Stimulated activated naive CD8-positive, alpha-beta T cell treated with anti-CD3 and anti-CD28 coated beads, Interleukin-15, amount 100 ng/mL, for 72 hours (primary cell): ENCODE measurements around the gene PEG3.
A peak's percentile ranks its signal among the peaks of the same experiment; 100 is the strongest.
"Not testable (repeated sequence)": the region's sequence is repeated elsewhere in the genome, so short reads cannot be mapped to it uniquely, and the experiment has no call there.

Experiments
- ATAC-seq: fragments of 150-1000 bp; cut with Tn5 transposase; 2 replicates; pipeline ENCODE4 v1.10.0; 2021; ENCODE audit warnings: mild to moderate bottlenecking, moderate library complexity
- DNase-seq, 2 donors: peaks; one replicate each; pipeline ENCODE4 v3.0.0; 2021 to 2022
- H3K27ac Mint-ChIP-seq, 2 donors: one replicate each; pipeline ENCODE4 v1.8.0; 2022; ENCODE audit warnings: mild to moderate bottlenecking in 2 of 2, mixed read lengths in 2 of 2, moderate library complexity in 2 of 2
- H3K27me3 Mint-ChIP-seq: one replicate; pipeline ENCODE4 v1.8.0; 2022; ENCODE audit warnings: mixed read lengths
- H3K4me1 Mint-ChIP-seq: one replicate; pipeline ENCODE4 v1.8.0; 2022; ENCODE audit warnings: mild to moderate bottlenecking, mixed read lengths
- H3K4me3 Mint-ChIP-seq, 2 donors: one replicate each; pipeline ENCODE4 v1.8.0; 2022; ENCODE audit warnings: mild to moderate bottlenecking in 2 of 2, mixed read lengths in 2 of 2, moderate library complexity in 1 of 2
- H3K9me3 Mint-ChIP-seq, 2 donors: one replicate each; pipeline ENCODE4 v1.8.0; 2022; ENCODE audit warnings: mixed read lengths in 2 of 2

The PEG3 gene

DNA sequence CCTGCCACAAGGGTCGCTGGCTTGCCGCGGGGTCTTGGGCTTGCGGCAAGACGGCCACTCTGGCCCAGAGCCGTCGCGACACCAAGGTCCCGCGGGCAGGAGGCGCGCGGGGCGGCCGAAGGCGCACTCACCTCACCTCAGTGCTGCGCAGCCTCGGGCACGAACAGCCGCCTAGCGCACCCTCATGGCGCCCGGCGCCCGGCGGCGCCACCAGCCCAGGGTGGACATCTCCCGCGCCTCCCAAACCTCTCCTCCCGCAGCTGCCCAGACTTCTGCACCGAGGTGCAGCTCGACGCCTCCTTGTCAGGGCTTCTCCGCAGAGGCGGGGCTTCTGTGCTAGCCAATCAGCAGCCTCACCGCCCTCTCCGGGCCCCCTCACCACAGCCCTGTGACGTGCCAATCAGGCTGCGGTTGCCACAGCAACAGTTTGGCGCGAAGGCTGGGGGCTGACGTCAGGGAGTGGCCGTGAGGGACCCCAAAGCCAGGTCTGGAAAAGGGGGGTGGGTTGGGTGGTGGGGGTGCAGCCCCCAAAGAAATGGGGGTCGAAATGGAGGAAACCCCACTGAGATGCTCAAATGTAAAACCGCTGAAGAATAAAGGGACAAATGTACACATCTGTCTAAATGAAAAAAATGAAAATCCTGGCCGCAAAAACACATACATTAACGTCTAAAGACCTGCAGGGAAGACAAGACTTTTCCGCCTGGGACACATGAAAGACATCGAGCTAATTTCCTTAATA lies at the start of gene PEG3, which contains the start of gene ZIM2:
TSS of gene PEG3 (minus strand) at position 276 of the 742 bp plus-strand sequence. CDS start 16,071 bp downstream, outside the sequence.
TSS of gene ZIM2 (minus strand) at position 276 of the 742 bp plus-strand sequence. CDS start 16,449 bp downstream, outside the sequence.
- Mint-ChIP-seq H3K4me3 (peak within 1 kb of the TSS; percentile 12 to 39), H3K4me1 (peaks cover 9% of the 10 kb centered on the region), H3K27me3 (peaks cover 20% of the 10 kb centered on the region), H3K27ac (no peak within 1 kb of the TSS), H3K9me3 (peaks cover 20 to 38% of the 10 kb centered on the region in 2 donors)
- ATAC-seq (no peak), DNase-seq (no peak)

- H3K9me3 Mint-ChIP-seq, result peaks cover 29 to 51% of the 10 kb centered on the region in 2 donors
- no peaks in the 10 kb centered on the region for H3K27me3 Mint-ChIP-seq
- no peak overlapping the region for H3K27ac Mint-ChIP-seq
- no peak overlapping the region for H3K4me3 Mint-ChIP-seq
- DNase-seq (no peak), ATAC-seq (no peak)
- no peaks in the 10 kb centered on the region for H3K4me1 Mint-ChIP-seq
Observed at GRCh38 chr19:56885173-56885985, 44.9 kb upstream of the PEG3 start.

- Mint-ChIP-seq H3K9me3 (peaks cover 31 to 55% of the 10 kb centered on the region in 2 donors), H3K27me3 (no peaks in the 10 kb centered on the region), H3K4me3 (no peak overlapping the region), H3K27ac (no peak overlapping the region), H3K4me1 (no peaks in the 10 kb centered on the region)
- DNase-seq (no peak), ATAC-seq (no peak)
Observed at GRCh38 chr19:56884441-56884840, 43.9 kb upstream of the PEG3 start.

DNA sequence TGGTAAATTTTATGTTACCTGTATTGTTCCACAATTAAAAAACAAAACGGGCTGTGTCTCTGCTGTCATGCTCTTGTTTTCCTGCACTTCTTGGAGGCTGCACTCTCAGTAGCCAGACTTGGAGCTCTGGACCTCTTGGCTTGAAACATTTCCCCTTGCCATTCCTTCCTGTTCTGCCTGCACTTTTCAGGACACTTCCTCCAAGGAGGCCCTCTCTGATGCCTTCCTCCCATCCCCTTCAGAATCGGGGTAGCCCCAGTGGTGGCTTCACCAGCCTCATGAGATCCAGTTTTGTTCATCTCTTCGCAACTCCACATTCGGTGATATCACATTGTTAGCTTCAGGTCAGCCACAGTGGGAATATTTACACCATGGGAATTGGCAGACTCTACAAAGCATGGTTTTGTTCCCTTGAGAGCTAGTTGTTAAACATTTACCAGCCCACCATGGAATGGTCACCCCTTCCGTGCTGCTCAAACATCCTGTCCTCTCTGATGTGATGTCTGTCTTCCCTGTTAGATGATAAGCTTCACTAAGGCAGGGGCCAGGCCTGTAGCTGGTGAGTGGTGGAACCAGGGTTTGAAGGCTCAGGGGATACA lies 40.2 kb upstream of the PEG3 start:
- Mint-ChIP-seq H3K4me3 (no peak overlapping the region), H3K27me3 (no peaks in the 10 kb centered on the region), H3K27ac (no peak overlapping the region), H3K9me3 (peaks cover 22 to 46% of the 10 kb centered on the region in 2 donors), H3K4me1 (no peaks in the 10 kb centered on the region)
- no peak for DNase-seq
- no peak for ATAC-seq

DNA sequence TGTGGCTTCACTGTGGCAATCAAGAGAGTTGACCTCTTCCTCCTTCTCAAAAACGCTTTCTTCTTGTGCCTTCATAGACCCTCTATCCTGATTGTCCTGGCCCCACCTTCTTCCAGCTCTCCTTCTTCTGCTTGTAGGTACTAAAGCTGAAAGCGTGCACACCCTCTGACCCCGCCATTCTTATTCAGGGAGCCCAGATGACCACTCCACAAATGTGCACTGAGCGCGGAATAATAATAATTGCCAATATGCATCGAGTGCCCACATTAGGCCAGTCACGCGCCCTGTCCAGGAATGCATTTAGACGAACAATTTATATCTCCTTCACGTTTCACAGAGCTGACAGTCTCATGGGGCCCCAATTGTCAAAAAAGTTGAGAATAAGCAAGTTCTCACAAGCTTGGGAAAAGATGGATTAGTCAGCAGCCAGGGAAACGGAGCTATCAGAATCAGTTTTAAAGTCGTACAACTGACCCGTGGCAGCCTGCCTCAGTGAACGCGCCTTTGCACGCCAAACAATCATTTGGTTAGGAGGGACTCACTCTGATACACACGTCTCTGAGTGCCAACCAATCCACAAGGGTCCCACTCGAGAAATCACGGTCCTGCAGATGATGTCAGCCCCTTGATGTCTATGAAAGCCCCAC lies 36.7 kb upstream of the PEG3 start:
- H3K4me1 Mint-ChIP-seq, result no peaks in the 10 kb centered on the region
- no peaks in the 10 kb centered on the region for H3K27me3 Mint-ChIP-seq
- H3K4me3 Mint-ChIP-seq, result no peak overlapping the region
- peaks cover 38 to 55% of the 10 kb centered on the region in 2 donors for H3K9me3 Mint-ChIP-seq
- DNase-seq, result no peak
- H3K27ac Mint-ChIP-seq, result no peak overlapping the region
- no peak for ATAC-seq

DNA sequence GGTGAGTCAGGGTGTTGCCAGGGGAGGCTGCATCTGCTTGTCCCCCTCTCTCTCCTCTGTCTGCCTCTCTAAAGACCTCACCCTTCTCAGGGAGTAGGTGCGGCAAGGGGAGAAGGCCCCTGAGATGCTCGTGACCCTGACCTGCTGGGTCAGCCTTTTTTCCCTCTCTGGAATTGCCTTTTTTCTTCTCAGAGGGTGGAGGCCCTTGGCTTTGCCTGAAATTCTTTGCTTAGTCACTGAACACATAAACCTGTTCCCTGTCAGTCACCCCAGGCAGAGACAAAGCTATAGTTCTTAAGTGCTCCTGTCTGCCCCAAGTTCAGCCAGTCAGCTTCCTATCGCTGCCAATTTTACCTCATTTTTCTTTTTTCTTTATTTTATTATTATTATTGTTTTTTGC lies 35.2 kb upstream of the PEG3 start:
- H3K27me3 Mint-ChIP-seq, result no peaks in the 10 kb centered on the region
- DNase-seq (no peak), ATAC-seq (no peak)
- no peak overlapping the region for H3K4me3 Mint-ChIP-seq
- H3K9me3 Mint-ChIP-seq, result peaks cover 41 to 61% of the 10 kb centered on the region in 2 donors
- no peaks in the 10 kb centered on the region for H3K4me1 Mint-ChIP-seq
- H3K27ac Mint-ChIP-seq, result no peak overlapping the region

- Mint-ChIP-seq H3K4me3 (no peak overlapping the region), H3K27me3 (no peaks in the 10 kb centered on the region), H3K4me1 (no peaks in the 10 kb centered on the region), H3K9me3 (peaks cover 45 to 62% of the 10 kb centered on the region in 2 donors), H3K27ac (no peak overlapping the region)
- DNase-seq (no peak), ATAC-seq (no peak)
Observed at GRCh38 chr19:56874530-56874929, 34.0 kb upstream of the PEG3 start.

DNA sequence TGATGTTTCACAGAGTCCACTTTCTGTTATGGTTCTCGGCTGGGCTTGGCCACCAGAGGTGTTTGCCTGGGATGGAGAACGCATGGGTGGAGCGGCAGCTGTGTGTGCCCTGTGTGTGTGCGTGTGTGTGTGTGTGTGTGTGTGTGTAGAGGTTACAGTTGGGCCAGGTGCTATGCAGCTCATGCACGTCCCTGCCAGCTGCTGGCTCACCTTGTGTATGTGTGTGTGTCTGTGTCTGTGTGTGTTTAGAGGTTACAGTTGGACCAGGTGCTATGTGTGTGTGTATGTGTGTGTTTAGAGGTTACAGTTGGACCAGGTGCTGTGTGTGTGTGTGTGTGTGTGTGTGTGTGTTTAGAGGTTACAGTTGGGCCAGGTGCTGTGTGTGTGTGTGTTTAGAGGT lies 33.0 kb upstream of the PEG3 start:
- Mint-ChIP-seq H3K9me3 (peaks cover 49 to 64% of the 10 kb centered on the region in 2 donors), H3K4me3 (no peak overlapping the region), H3K27me3 (no peaks in the 10 kb centered on the region), H3K4me1 (no peaks in the 10 kb centered on the region), H3K27ac (no peak overlapping the region)
- ATAC-seq, result no peak
- no peak for DNase-seq

GRCh38 chr19:56869886-56870285 lies 29.4 kb upstream of the PEG3 start:
- Mint-ChIP-seq H3K27me3 (no peaks in the 10 kb centered on the region), H3K9me3 (peaks cover 50 to 64% of the 10 kb centered on the region in 2 donors), H3K4me1 (no peaks in the 10 kb centered on the region), H3K27ac (no peak overlapping the region), H3K4me3 (no peak overlapping the region)
- ATAC-seq, result no peak
- DNase-seq, result no peak

GRCh38 chr19:56868446-56868845 lies 27.9 kb upstream of the PEG3 start:
- DNase-seq (no peak), ATAC-seq (no peak)
- H3K4me3 Mint-ChIP-seq, result no peak overlapping the region
- H3K4me1 Mint-ChIP-seq, result no peaks in the 10 kb centered on the region
- peaks cover 45 to 63% of the 10 kb centered on the region in 2 donors for H3K9me3 Mint-ChIP-seq
- no peaks in the 10 kb centered on the region for H3K27me3 Mint-ChIP-seq
- no peak overlapping the region for H3K27ac Mint-ChIP-seq

GRCh38 chr19:56866538-56866937 lies 26.0 kb upstream of the PEG3 start:
- H3K27ac Mint-ChIP-seq, result no peak overlapping the region
- no peak for ATAC-seq
- H3K9me3 Mint-ChIP-seq, result peaks cover 40 to 55% of the 10 kb centered on the region in 2 donors
- no peak for DNase-seq
- no peaks in the 10 kb centered on the region for H3K27me3 Mint-ChIP-seq
- no peaks in the 10 kb centered on the region for H3K4me1 Mint-ChIP-seq
- no peak overlapping the region for H3K4me3 Mint-ChIP-seq

- Mint-ChIP-seq H3K4me3 (no peak overlapping the region), H3K27ac (no peak overlapping the region), H3K27me3 (no peaks in the 10 kb centered on the region), H3K4me1 (no peaks in the 10 kb centered on the region), H3K9me3 (peaks cover 23 to 42% of the 10 kb centered on the region in 2 donors)
- ATAC-seq (no peak), DNase-seq (no peak)
Observed at GRCh38 chr19:56864443-56865125, 24.1 kb upstream of the PEG3 start.

DNA sequence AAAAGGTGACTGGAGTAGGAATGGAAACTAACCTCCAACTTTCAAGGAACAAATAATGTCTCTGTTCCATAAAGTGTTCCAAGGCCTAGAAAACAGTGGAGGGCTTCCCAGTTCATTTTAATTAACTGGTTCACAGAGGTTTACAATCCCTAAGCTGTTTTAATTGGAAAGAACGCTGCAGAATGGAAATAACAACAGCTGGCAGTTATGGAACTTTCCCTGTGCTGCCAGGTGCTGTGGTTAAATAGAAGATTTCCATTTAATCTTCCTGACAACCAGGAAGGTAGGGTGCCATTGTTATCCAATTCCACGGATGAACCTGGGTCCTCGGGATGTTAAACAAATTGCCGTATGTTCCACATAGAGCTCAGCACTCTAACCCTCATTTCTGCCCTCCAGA lies 22.2 kb upstream of the PEG3 start:
- ATAC-seq, result no peak
- Mint-ChIP-seq H3K9me3 (peaks cover 22 to 40% of the 10 kb centered on the region in 2 donors), H3K4me1 (no peaks in the 10 kb centered on the region), H3K27ac (no peak overlapping the region), H3K27me3 (no peaks in the 10 kb centered on the region), H3K4me3 (no peak overlapping the region)
- DNase-seq, result no peak

- peaks cover 32 to 48% of the 10 kb centered on the region in 2 donors for H3K9me3 Mint-ChIP-seq
- H3K27me3 Mint-ChIP-seq, ATAC-seq, H3K27ac Mint-ChIP-seq, H3K4me3 Mint-ChIP-seq, H3K4me1 Mint-ChIP-seq, DNase-seq: not testable (repeated sequence)
Observed at GRCh38 chr19:56860409-56860808, 19.9 kb upstream of the PEG3 start.

DNA sequence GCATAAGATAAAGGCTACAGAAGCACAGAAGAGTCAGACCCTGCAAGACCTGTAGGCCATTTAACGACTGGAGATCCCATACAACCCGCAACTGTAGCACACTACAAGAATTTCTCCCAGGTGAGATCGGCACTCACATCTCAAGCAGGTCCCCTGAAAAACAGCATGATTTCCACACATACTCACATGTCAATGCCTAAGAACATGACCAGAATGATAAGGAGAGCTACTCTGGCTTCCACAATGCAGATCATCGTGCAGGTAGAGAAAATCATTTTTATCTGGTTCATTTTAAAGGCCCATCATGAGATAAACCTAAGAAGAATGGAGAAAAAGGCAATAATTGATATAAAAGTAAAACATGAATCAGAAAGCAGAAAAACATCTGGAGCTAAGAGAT lies 17.5 kb upstream of the PEG3 start:
- Mint-ChIP-seq H3K4me3 (no peak overlapping the region), H3K9me3 (peaks cover 31 to 40% of the 10 kb centered on the region in 2 donors), H3K27me3 (no peaks in the 10 kb centered on the region), H3K4me1 (no peaks in the 10 kb centered on the region), H3K27ac (no peak overlapping the region)
- ATAC-seq, result no peak
- no peak for DNase-seq
